HG02798 (cell line): ENCODE measurements around the gene APOL1.
"Not testable (repeated sequence)": the region's sequence is repeated elsewhere in the genome, so short reads cannot be mapped to it uniquely, and the experiment has no call there.

Experiments
- ATAC-seq: cut with Tn5 transposase; IDR thresholded peaks from one replicate; pipeline ENCODE4 v1.9.1; 2021; ENCODE audit warnings: mild to moderate bottlenecking; ENCODE audit not compliant: unreplicated experiment, poor library complexity

Gene APOL1

DNA sequence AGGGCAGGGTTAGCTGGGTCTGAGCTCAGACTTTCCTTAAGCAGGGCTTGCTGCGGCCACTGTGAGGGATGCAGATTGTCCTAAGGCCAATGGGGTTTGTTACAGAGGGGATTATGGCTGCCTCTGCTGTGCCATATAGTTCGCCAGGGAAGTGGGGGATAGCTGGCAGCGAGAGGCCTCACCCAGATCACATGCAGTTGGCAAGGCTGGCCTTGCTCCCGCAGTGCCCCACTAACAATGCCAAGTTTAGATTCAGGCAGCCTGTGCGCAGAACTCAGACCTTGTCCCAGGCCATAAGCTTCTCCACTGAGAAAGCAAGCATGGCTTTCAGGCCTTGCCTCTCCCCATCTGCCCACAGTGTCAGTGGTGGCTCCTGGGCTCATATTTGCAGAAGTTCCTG is 8.9 kb upstream of the APOL1 start:
- no peak for ATAC-seq

DNA sequence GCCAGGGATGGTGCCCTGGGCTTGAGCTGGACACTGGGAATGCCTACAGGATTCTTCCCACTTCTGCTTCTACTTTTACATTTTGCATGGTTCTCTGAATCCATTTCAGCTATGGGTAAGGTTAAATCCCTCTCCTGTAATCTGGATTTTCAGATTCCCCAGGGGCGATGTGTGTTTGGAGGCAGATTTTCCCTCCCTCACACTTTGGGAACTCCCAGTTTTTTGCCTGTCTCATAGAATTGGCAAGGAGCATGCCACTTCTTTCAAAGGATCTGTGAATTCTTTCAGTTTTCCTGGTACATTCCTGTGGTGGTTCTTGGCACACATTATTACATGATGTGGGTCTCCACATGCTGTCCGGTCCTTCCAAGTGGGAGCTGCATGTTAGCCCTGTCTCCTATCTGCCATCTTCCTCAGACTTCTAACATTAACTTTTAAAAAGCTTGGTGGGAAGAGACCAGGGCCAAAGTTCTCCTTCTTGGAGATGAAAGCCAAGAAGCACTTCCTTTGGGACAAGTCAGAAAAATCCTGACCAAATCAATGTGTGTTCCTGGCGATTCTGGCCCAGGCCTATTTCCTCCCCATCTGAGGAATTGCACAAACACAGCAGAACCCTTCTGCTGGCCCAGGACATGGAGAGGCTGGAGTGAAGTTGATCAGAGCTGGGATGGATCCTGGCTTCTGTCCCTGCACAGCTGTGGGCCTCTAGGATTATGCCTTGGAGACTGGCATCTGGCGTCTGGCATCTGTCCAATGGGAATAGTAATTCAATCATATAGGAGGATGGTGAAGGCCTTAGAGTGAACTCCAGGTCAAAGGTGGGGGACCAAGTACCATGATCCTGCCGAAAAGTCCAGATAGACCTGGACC is 8.2 kb upstream of the APOL1 start:
- no peak for ATAC-seq

DNA sequence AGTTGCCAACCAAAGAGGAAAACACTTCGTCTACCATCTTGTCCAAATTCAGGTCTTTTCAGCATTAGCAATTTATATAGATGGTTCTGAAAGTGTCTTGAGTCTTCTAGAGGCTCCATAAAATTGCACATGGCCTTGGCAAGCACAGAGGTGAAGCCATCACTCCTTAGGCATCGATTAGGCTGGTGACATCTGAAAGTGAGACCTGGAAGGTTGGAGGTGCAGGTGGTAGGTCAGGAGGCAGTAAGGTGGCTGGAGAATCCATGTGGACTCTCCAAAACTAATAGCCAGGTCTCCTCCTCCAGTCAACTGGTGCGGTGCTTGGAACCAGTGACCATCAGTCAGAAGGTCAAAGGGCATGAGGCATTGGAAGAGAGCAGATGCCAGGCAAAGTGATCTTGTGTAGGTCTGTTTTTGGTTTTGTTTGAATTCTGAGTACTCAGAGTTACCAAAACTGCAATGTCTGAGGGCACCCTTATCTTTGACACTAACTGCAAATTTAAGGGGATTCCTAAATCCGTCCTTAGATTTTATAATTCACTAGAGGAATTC is 7.1 kb upstream of the APOL1 start:
- no peak for ATAC-seq

DNA sequence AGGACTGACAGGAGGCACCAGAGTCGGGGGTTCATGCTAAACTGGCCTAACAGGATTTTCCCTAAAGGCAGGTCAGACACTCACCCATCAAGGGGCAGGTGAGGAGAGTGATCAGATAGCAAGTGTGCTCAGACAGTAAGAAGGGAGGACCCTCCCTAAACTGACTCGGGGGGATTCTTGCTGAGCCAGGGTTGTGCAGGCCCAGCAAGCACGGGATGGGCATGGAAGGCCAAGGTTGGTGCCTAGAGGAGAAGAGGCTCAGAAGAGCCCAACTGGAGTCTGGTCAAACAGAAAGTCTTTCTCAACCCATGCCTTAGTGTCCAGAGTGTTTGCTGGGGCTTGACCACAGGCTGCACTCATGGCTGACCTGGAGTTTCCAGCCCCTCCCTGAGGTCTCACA is 6.2 kb upstream of the APOL1 start:
- no peak for ATAC-seq

DNA sequence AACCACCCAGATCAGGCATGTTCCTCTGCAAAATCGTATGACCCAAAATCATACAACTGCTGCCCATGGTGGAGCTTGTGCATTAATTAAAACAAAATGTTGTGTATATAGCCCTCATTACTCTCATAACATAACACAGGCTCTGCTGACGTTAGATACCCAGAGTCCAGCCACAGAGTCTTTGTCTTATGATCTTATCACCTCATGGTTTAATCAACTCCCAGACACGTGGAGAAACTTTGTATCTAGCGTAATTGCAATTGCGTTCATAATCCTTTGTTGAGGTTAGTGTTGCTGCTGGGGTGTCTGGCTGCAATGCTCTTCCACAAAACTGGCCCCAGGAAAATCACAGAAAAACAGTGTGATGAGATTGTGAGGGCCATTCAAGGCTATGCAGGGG is 5.0 kb upstream of the APOL1 start:
- no peak for ATAC-seq

DNA sequence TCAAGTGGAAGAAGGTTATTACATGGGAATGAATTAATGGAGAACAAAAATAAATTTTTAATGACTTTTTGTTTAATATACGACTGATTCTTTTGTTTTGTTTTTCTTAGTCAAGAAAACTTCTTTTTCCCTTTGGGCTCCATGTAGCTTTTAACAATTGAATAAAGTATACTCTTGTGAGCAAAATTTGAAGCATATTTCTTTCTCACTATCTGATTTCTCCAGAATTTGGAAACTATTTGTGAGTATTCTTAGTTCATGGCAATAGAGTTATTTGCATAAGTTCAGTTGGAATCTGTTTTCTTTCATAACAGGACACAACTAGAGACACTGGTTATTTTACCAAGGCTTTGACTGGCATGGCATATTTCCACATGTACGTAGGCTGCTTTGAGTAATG is 3.8 kb upstream of the APOL1 start:
- ATAC-seq = no peak

DNA sequence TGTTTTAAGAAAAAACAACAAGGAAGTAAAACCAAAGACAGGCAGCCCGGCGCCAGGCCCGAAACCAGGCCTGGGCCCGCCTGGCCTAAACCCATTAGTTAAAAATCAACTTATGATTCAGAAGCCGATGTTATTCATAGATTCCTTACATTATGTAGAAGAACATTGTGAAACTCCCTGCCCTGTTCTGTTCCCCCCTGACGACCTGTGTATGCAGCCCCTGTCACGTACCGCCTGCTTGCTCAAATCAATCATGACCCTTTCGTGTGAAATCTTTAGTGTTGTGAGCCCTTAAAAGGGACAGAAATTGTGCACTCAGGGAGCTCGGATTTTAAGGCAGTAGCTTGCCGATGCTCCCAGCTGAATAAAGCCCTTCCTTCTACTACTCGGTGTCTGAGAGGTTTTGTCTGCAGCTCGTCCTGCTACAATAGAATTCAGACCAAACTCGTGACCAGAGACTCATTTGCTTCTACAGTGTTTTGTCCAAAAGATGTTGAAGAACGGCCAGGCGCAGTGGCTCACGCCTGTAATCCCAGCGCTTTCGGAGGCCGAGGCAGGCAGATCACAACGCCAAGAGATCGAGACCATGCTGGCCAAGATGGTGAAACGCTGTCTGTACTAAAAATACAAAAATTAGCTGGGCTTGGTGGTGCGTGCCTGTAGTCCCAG is 2.5 kb upstream of the APOL1 start:
- not testable (repeated sequence) for ATAC-seq

DNA sequence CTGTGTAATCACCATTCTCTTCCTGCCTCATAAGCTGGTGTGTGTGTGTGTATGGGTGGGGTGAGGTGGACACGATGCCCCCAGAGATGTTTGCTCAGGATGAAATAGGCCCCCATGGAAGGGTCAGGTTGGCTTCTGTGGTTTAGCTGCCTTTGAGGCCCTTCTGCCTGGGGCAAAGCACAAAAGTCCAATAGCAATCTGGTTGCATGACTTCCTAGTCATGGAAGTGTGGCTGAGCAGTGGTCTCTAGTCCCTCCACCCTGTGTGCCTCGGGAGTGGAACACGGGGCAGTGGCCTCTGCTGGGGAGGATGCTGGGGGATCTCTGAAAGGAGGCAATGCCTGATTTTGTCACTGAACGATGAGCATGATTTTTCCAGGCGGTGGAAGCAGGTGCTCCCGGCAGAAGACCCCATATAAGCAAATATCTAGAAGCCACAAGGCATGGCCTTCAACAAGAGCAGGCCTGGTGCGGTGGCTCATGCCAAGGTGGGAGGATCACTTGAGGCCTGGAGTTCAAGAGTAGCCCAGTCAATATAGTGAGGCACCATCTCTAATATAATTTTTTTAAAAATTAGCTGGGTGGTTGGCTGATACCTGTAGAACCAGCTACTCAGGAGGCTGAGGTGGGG is 839 bp upstream of the APOL1 start:
- not testable (repeated sequence) for ATAC-seq

DNA sequence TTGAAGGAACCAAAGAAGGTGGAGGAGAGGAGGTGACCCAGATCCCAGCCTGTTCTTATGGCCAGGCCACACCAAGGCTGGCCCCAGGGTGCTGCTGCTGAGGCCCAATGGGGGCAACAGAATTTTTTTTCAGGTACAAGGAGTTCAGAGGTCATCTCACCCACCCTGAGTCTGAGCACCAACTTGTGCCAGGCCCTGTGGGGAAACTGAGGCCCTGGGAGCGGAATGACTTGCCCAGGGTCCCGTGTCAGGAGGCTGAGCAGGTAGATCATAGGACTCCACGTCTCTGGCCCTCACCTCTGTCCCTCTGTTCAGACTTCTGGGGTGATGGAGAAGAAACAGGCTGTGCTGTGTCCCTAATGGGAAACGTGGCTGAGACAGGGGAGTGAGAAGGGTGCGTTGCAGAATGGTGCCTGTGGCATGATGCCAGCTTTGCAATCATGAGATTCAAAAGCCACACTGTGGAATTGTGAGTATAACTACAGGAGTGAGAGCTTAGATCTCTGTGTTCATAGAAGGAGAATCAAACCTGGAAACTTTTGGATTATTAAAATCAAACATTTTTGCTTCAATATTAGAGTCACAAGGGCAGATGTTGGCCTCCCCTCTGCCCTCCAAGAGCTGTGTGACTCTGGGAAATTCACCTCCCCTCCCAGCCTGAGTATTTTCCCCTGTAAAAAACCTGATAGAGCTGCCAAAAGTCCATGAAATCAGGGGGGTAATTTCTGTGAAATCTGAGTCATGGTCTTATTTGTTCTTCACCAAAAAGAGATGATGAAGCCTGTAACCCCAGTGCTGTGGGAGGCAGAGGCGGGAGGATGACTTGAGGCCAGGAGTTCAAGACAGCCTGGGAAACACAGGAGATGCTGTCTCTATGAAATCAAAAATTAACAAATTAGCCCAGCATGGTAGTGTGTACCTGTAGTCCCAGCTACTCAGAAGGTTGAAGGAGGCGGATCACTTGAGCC is 874 bp downstream of the APOL1 start:
- no peak for ATAC-seq

DNA sequence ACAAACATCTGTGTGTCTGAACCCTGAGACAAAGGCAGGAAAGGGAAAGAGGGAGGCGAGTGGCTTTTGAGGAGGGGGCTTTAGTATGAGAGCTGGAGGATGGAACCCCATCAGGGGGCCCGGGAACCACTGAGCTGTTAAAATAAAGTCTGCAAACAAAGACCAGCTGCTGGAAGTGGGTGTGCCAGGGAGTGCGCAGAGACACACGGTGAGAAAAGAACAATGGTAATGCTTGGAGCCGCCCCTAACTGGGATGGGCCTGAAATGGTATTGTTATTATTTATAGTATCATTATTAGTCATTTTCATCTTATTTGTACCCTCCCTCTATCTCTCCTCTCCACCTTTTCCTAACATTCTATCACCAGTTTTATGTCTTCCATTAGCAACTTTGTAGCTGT is 2.6 kb downstream of the APOL1 start:
- not testable (repeated sequence) for ATAC-seq

DNA sequence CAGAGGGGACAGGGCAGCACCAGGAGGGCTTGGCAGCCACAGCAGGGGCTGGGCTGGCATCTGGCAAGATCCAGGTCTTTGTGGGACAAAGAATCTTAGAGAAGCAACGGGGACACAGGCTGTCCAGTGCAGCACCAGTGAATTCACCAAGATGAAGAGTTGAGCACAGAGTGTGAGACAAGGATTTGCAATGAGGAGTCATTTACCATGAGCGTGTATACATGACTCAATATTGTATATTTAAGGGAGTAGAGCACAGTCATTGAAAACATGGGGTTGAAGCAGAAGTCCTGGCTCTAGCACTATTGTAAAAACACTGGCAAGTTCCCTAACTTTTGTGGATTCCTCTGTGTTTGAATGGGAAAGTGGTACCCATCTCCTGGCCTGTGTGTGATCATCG is 3.5 kb downstream of the APOL1 start:
- no peak for ATAC-seq

DNA sequence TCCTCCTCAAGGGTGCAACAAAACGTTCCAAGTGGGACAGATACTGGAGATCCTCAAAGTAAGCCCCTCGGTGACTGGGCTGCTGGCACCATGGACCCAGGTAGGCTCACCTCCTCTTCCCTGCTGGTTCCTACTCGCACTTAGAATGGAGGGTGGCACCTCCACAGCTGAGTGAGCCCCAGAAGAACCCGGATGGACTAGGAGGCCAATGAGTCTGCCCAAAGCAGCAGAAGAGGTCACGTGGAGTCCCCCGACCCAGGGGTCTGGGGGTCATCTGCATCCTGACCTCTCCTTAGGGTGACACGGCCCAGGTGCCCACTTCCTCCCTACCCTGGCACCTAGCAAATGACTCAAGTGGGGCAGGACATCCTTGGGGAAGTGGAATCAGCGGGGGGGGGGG is 4.4 kb downstream of the APOL1 start:
- ATAC-seq = no peak

DNA sequence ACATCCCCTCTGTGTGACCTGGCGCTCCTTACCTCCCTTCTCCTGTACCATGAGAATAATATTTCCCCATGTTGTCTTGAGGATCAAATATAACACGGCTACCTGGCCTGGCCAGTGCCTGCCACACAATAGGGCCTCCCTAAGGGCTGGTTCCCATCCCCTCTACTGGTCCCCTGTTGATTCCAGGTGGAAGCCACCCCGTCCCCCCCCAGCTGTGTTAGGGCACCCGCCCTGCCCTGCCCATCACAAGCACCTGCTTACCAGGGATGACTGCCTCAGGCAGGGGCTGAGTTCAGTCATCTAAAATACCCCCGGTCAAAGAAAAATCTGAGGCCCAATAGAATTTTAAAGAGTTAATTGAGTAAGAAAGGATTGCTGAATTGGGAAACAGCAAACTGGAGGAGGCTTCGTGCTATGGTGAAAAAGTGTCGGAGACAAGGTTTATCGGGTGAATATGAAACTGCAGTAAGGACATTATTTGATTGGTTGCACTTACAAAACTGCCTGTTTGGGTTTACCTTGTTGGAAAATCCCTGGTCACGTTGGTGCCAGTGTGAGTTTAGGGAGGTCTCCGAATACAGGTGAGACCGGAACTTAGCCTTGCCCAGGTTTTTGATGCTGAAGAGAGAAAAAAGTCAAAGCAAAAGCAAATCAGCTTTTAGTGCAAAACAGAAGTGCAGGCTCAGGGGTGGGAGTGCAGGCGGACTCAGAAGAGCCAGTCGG is 5.2 kb downstream of the APOL1 start:
- ATAC-seq = no peak

DNA sequence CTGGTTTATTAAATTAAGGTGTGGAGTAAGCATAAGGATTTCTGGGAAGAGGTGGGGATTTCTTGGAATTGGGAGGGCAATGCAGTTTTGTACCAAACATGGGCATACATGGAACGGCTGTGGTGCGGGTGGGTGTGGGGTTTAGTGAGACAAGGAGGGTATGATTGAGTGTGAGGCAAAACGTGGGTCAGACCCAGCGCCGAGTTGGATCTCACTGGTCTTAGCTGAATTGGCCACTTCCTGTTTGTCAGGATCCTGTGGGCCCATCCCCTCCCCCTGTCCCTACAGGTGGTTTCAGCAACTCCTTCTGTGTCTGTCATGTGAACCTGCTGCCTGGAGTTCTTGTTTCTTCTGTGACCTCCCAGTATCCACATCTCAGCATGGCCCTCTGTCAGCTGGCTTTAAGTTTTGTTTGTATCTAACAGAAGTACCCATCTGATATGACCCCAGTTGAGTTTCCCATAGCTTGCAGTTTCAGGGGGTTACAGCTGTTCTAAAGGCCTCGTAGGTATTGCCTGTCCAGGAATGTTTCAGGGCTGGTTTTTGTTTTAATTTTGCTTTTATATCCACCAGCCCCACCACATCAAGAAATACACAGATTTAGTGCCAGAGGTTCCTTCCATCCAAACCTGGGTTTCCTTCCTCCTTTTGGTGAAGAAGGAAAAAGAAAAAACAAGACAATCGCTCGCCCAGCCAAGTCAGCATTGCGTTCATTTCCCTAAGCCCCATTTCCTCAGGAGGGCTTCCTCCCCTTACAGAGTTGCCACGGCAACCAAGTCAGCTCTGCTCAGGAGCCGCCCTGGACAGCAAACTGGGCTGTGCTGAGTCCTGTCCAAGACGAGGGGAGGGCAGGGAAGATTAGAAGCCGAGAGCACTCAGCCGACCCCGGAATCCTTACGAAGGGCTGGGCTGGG is 6.0 kb downstream of the APOL1 start:
- ATAC-seq = no peak

DNA sequence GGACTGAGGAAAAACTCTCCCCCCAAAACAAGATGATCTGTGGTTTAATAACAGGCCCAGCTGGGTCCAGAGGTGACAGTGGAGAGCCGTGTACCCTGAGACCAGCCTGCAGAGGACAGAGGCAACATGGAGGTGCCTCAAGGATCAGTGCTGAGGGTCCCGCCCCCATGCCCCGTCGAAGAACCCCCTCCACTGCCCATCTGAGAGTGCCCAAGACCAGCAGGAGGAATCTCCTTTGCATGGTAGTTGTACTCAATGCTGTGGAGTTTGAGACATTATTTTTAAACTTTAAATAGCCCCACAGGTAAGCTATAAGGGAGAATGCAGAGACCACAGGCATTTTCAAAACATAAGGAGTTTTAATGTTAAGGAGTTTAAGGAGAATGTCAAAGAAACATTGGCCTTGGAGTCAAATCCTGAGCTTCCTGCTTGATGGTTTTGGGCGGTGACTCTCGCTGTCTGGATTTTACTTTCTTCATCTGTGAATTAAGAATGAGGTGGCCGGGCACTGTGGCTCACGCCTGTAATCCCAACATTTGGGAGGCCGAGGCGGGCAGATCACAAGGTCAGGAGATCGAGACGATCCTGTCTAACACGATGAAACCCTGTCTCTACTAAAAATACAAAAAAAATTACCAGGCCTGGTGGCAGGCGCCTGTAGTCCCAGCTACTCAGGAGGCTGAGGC is 6.8 kb downstream of the APOL1 start:
- ATAC-seq = no peak

DNA sequence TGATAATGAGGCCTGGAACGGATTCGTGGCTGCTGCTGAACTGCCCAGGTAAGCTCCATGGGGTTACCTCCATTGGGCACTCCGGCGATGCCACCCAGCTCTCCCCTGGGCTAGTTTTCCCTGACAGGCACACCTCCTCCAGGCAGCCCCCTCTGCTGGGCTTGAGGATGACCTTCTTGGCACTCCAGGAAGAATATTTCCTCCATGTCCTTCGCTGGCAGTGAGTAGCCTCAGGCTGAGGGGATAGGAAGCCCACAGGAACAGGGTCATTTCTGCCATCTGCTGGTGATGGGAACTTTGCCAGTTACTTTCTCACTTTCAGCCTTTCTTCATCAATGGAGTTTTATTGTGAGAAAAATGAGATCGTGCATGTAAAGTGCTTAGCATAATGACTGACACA is 8.7 kb downstream of the APOL1 start:
- ATAC-seq = not testable (repeated sequence)

DNA sequence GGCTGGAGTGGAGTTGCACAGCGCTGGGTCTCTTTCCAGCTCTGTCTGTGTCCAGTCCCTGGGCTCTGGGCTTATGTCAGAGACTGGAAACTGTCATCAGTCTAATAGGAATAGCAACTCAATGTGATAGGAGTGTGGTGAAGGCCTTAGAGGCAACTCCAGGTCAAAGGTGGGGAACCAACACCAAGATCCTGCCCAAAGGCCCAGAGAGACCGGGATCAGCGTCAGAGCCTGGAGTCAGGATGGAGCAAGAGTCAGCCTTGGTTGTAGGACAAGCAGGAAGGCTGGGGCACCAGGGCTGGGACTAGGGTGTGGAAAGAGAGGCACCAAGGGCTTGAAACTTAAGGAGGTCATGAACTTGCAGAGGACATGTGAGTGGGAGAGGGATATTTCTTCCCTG is 9.4 kb downstream of the APOL1 start:
- ATAC-seq = not testable (repeated sequence)

DNA sequence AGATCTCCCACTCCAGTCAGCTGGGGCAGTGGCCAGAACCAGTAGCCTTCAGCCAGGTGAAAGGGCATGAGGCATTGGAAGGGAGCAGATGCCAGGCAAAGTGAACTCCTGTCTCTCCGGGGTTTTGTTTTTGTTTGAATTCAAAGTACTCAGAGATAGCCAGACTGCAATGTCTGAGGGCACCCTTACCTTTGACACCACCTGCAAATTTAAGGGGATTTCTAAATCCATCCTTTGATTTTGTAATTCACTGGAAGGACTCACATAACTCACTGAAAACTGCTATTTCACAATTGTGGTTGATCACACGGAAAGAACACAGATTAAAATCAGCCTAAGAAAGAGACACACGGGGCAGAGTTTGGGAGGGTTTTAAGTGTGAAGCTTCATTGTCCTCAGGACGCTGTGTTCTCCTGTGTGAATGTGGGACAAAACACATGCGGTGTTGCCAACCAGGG is 10.3 kb downstream of the APOL1 start:
- not testable (repeated sequence) for ATAC-seq
